Neural cell (in vitro differentiated cells): ENCODE measurements around the gene ZNF516.

Experiments used
- EP300 ChIP-seq: fragments of 450-650 bp; conservative IDR thresholded peaks from 2 replicates; pipeline ENCODE4 v1.6.1; 2014; ENCODE audit warnings: antibody characterized with exemption, mild to moderate bottlenecking, moderate library complexity; ENCODE audit not compliant: poor library complexity, severe bottlenecking
- EZH2 ChIP-seq: fragments of 200-600, 300-800 bp; shearing (Covaris generic), sonication (generic); IDR thresholded peaks from 2 replicates; pipeline ENCODE4 v1.6.1; 2014; ENCODE audit warnings: antibody characterized with exemption, low read length, borderline replicate concordance, mild to moderate bottlenecking; ENCODE audit not compliant: insufficient read depth, poor library complexity, severe bottlenecking
- MXI1 ChIP-seq: fragments of 450-650 bp; conservative IDR thresholded peaks from 2 replicates; pipeline ENCODE4 v1.6.1; 2014; ENCODE audit warnings: antibody characterized with exemption, mild to moderate bottlenecking; ENCODE audit not compliant: poor library complexity, severe bottlenecking
- POLR2AphosphoS5 ChIP-seq: IDR thresholded peaks from 2 replicates; pipeline ENCODE4 v1.6.1; 2012
- RAD21 ChIP-seq: fragments of 450-650 bp; conservative IDR thresholded peaks from 2 replicates; pipeline ENCODE4 v1.6.1; 2014; ENCODE audit warnings: antibody characterized with exemption, mild to moderate bottlenecking, moderate library complexity
- TF ChIP-seq, protein P1 (sequence below): fragments of 450-650 bp; IDR thresholded peaks from 2 replicates; pipeline ENCODE4 v1.5.1; 2014; ENCODE audit warnings: antibody characterized with exemption, mild to moderate bottlenecking, moderate library complexity; ENCODE audit not compliant: poor library complexity, severe bottlenecking
- TF ChIP-seq, protein P2 (sequence below): IDR thresholded peaks from 2 replicates; pipeline ENCODE4 v1.6.1; 2012; ENCODE audit warnings: borderline replicate concordance

DNA sequence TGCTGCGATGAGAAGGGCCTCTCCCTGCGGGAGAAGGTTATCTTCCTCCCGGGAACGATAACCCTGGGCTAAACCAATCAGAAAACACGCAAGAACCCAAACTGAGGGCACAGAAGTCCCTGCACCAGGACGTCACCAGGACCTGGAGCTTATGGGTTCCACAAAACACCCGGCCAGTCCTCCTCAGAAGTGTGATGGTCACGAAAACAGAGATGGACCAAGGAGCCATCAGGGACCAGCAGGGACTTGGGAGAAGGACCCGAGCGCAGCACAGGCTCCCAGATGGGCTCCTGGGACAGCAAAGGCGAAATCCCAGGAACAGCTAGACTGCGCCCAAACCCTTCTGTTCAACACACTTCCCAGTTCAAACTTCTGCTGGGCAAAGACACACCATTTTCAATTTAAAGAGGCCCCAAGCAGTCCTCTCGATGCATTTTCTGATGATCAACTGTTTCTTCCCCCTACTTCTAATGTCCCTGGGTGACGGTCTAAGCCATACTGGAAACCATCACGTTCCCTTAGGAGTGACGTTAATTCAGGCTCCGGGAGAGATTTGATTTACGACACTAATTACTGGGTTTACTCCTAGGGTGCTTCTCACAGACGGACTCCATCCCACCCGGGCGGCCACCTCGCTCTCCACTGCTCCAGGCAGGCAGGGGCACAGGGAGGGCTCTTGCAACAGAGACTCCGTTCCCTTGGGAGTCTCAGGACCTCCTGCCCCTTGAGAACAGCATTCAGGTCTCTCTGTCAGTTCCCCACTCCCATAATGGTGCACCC, 29.2 kb downstream of the ZNF516 start:
- no peak for TF ChIP-seq MXI1
- no peak for TF ChIP-seq EZH2
- TF ChIP-seq, protein P1, sequence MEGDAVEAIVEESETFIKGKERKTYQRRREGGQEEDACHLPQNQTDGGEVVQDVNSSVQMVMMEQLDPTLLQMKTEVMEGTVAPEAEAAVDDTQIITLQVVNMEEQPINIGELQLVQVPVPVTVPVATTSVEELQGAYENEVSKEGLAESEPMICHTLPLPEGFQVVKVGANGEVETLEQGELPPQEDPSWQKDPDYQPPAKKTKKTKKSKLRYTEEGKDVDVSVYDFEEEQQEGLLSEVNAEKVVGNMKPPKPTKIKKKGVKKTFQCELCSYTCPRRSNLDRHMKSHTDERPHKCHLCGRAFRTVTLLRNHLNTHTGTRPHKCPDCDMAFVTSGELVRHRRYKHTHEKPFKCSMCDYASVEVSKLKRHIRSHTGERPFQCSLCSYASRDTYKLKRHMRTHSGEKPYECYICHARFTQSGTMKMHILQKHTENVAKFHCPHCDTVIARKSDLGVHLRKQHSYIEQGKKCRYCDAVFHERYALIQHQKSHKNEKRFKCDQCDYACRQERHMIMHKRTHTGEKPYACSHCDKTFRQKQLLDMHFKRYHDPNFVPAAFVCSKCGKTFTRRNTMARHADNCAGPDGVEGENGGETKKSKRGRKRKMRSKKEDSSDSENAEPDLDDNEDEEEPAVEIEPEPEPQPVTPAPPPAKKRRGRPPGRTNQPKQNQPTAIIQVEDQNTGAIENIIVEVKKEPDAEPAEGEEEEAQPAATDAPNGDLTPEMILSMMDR = no peak
- no peak for TF ChIP-seq POLR2AphosphoS5
- TF ChIP-seq, protein P2, sequence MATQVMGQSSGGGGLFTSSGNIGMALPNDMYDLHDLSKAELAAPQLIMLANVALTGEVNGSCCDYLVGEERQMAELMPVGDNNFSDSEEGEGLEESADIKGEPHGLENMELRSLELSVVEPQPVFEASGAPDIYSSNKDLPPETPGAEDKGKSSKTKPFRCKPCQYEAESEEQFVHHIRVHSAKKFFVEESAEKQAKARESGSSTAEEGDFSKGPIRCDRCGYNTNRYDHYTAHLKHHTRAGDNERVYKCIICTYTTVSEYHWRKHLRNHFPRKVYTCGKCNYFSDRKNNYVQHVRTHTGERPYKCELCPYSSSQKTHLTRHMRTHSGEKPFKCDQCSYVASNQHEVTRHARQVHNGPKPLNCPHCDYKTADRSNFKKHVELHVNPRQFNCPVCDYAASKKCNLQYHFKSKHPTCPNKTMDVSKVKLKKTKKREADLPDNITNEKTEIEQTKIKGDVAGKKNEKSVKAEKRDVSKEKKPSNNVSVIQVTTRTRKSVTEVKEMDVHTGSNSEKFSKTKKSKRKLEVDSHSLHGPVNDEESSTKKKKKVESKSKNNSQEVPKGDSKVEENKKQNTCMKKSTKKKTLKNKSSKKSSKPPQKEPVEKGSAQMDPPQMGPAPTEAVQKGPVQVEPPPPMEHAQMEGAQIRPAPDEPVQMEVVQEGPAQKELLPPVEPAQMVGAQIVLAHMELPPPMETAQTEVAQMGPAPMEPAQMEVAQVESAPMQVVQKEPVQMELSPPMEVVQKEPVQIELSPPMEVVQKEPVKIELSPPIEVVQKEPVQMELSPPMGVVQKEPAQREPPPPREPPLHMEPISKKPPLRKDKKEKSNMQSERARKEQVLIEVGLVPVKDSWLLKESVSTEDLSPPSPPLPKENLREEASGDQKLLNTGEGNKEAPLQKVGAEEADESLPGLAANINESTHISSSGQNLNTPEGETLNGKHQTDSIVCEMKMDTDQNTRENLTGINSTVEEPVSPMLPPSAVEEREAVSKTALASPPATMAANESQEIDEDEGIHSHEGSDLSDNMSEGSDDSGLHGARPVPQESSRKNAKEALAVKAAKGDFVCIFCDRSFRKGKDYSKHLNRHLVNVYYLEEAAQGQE = no peak
- no peak for TF ChIP-seq RAD21
- TF ChIP-seq EP300 = no peak
